Kidney (tissue), 14 donors: ENCODE results near the gene GUCY1B1. TPM values are rescaled to one million over a fixed set of nuclear protein-coding genes. Genes with fewer than 3 reads are reported as not detected.

Experiments used
- DNase-seq, 5 donors: peaks; one replicate each; pipeline ENCODE4 v3.0.0-alpha.2; 2013 to 2020
- FAIRE-seq: peaks from 2 replicates; lab custom pipeline; 2012; peaks lifted over from hg19 to GRCh38; lab: Jason Lieb, UNC
- H3K27ac ChIP-seq, 2 donors: one replicate each; pipeline ENCODE4 v1.7.0; 2013; ENCODE audit warnings: low read depth in 2 of 2, low read length in 2 of 2, inconsistent platforms in 1 of 2
- H3K27me3 ChIP-seq: one replicate; pipeline ENCODE4 v1.7.1; 2013; ENCODE audit warnings: low read length, inconsistent platforms; ENCODE audit not compliant: control insufficient read depth, insufficient read depth
- H3K36me3 ChIP-seq, 3 donors: one replicate each; pipeline versions ENCODE4 v1.7.0 to v1.7.1; 2013; ENCODE audit warnings: low read length in 3 of 3, control low read depth in 1 of 3, inconsistent platforms in 1 of 3; ENCODE audit not compliant: insufficient read depth in 3 of 3, control insufficient read depth in 2 of 3
- H3K4me1 ChIP-seq, 3 donors: one replicate each; pipeline versions ENCODE4 v1.7.0 to v1.7.1; 2013; ENCODE audit warnings: low read length in 3 of 3, inconsistent platforms in 1 of 3, low read depth in 1 of 3; ENCODE audit not compliant: control insufficient read depth in 2 of 3, insufficient read depth in 2 of 3
- H3K4me3 ChIP-seq, 3 donors: one replicate each; pipeline versions ENCODE4 v1.7.0 to v1.8.1; 2013; ENCODE audit warnings: low read length in 3 of 3, control low read depth in 1 of 3, inconsistent platforms in 1 of 3
- H3K9ac ChIP-seq, 3 donors: one replicate each; pipeline versions ENCODE4 v1.7.0 to v1.7.1; 2013; ENCODE audit warnings: low read length in 3 of 3, control low read depth in 1 of 3, inconsistent platforms in 1 of 3
- H3K9me3 ChIP-seq, 3 donors: one replicate each; pipeline versions ENCODE4 v1.7.0 to v1.7.1; 2013; ENCODE audit warnings: low read length in 3 of 3, control low read depth in 1 of 3, inconsistent platforms in 1 of 3; ENCODE audit not compliant: control insufficient read depth in 2 of 3, insufficient read depth in 1 of 3
- CTCF ChIP-seq: IDR thresholded peaks from 3 replicates; pipeline ENCODE4 v1.5.1; 2012; ENCODE audit warnings: mild to moderate bottlenecking, moderate library complexity, borderline replicate concordance; ENCODE audit not compliant: insufficient read depth; ENCODE audit errors: extremely low read depth
- intact Hi-C: fragments of 100-400 bp; cut with DNase I; formaldehyde crosslinking; loops from one replicate; pipeline ENCODE4 v1.11.1; 2022
- polyA plus RNA-seq: library from polyadenylated mRNA; stranded (reverse); fragments of 350-450 nt; fragmentation: Illumina TruSeq; extraction: RNeasy Lipid Tissue Mini Kit (QIAGEN cat#74804); gene quantifications from one replicate; pipeline ENCODE4 v1.2.3, GENCODE V29; 2014; ENCODE audit warnings: low read depth, low replicate concordance; ENCODE audit not compliant: insufficient read depth
- total RNA-seq: library from RNA; stranded (reverse); fragmentation: NEBNext Ultra II Directional; extraction: Animal tissue kit (Norgen Biotek cat#: 25700); gene quantifications from one replicate; pipeline ENCODE4 v1.2.1, GENCODE V29; 2021
- donor health status: control.
- donor health status: control.
- donor health status: control.
- donor health status: control.
- donor health status: control.
- donor health status: DM: yes; HTN: yes; CAD: no.
- donor health status: Normal renal cell carcinoma (clear cell type).

The GUCY1B1 gene
- total and polyA plus RNA-seq, 2 donors from 2014 or later, result 13.2 to 24.7 TPM

- FAIRE-seq, result no peak
- intact Hi-C loops, result no loop called here
These were observed 3.5 kb downstream of the GUCY1B1 start for GRCh38 chr4:155762334-155762733.

GRCh38 chr4:155763551-155763950 is 4.7 kb downstream of the GUCY1B1 start:
- intact Hi-C loops, result no loop called here
- Histone ChIP-seq H3K9me3 (no peaks in the 10 kb centered on the region), H3K4me3 (no peak overlapping the region), H3K36me3 (no peaks in the 10 kb centered on the region), H3K27me3 (no peaks in the 10 kb centered on the region), H3K27ac (no peak overlapping the region), H3K4me1 (peaks cover under 1 to 2% (median 2%) of the 10 kb centered on the region in 3 donors), H3K9ac (no peak overlapping the region)
- no peak for TF ChIP-seq CTCF
- FAIRE-seq (no peak), DNase-seq (no peak)

More at GRCh38 chr4:155762334-155762733, 3.5 kb downstream of the GUCY1B1 start:
- TF ChIP-seq CTCF, result no peak
- DNase-seq, result no peak
- Histone ChIP-seq H3K27ac (no peak overlapping the region), H3K9ac (no peak overlapping the region), H3K4me1 (peaks cover 2 to 3% (median 2%) of the 10 kb centered on the region in 3 donors), H3K27me3 (no peaks in the 10 kb centered on the region), H3K4me3 (no peak overlapping the region), H3K9me3 (no peaks in the 10 kb centered on the region), H3K36me3 (no peaks in the 10 kb centered on the region)

- DNase-seq (peak in 1 of 5 donors; percentile 65), FAIRE-seq (no peak)
- Histone ChIP-seq H3K4me3 (no peak overlapping the region), H3K4me1 (peaks cover 0 to 2% (median 0%) of the 10 kb centered on the region in 3 donors), H3K27me3 (no peaks in the 10 kb centered on the region), H3K27ac (no peak overlapping the region), H3K36me3 (no peaks in the 10 kb centered on the region), H3K9me3 (no peaks in the 10 kb centered on the region), H3K9ac (no peak overlapping the region)
- intact Hi-C loops, result no loop called here
- no peak for TF ChIP-seq CTCF
These were observed 6.3 kb downstream of the GUCY1B1 start for GRCh38 chr4:155765149-155765548.

- FAIRE-seq (no peak), DNase-seq (no peak)
- no peak overlapping the region for H3K27ac ChIP-seq
- intact Hi-C loops, result no loop called here
- no peak overlapping the region for H3K9ac ChIP-seq
- peaks cover 0 to 2% (median 0%) of the 10 kb centered on the region in 3 donors for H3K4me1 ChIP-seq
- no peaks in the 10 kb centered on the region for H3K9me3 ChIP-seq
- H3K4me3 ChIP-seq, result no peak overlapping the region
- H3K36me3 ChIP-seq, result no peaks in the 10 kb centered on the region
- H3K27me3 ChIP-seq, result no peaks in the 10 kb centered on the region
- no peak for TF ChIP-seq CTCF
These were observed 7.8 kb downstream of the GUCY1B1 start for GRCh38 chr4:155766622-155767021.
